GM12801 (cell line): ENCODE measurements around the gene LUC7L3.

Experiments used
- CTCF ChIP-seq: IDR thresholded peaks from one replicate; pipeline ENCODE4 v1.5.1; 2011; ENCODE audit warnings: control low read depth; ENCODE audit not compliant: insufficient read length; ENCODE audit errors: extremely low read depth

Gene LUC7L3

DNA sequence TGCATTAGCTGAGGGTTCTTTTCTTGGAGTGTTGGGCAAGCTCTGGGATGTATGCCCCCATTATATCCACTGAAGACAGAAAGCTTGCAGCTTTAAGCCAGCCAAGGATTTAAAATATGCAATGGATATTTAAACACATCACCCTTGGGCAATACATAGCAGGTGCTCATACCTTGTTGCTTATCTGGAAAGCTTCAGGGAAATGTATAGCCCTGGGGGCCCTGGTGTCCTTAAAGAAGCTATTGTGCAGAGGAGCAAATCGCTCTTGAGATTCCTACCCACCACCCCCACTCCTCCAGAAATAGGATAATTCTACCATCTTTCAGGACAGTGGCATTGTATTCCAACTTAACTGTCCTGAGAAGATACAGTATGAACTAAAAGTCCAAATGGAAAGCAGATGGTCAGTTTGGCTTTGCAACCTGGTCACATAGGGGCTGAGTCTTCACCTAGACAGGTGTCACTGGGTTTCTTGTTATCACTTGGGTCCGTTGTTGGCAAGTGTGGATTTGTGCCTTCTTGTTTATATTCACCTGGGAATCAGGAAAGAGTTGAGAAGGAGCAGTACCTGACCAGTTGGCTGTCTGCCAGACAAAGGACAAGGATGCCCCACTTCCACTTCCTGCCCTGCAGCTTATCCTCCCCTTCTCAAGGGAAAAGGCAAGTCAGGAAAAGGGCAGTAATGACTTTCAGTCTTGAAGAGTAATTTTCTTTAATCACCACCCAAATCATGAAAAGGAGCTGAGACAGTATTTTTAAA, 44.5 kb downstream of the LUC7L3 start:
- TF ChIP-seq CTCF: no peak

DNA sequence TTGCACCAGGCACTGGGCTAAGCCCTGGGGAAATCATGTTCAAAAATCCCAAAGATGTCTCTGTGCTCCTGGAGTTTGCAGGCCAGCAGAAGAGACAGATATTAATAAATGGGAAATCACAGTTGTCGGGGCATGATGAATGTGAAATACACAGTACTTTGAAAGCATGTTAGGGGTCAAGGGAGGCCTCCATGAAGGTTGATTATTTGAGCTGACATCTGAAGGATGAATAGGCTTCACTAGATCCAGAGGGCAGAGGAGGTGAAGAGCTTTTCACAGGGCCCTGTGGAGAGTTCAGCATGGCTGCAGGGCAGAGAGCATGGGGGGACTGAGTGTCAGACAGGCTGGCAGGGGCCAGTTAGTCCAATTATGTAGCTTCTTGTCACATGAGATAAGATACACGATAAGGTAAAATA, 45.3 kb downstream of the LUC7L3 start:
- no peak for TF ChIP-seq CTCF

- TF ChIP-seq CTCF: no peak
These were observed 46.2 kb downstream of the LUC7L3 start for GRCh38 chr17:50765454-50766221.

GRCh38 chr17:50766222-50767023, 47.0 kb downstream of the LUC7L3 start:
- no peak for TF ChIP-seq CTCF

GRCh38 chr17:50767030-50767429, 47.6 kb downstream of the LUC7L3 start:
- no peak for TF ChIP-seq CTCF

- no peak for TF ChIP-seq CTCF
These were observed 48.0 kb downstream of the LUC7L3 start, which contains the start of gene ANKRD40CL for GRCh38 chr17:50767446-50767845. ANKRD40CL (minus strand) TSS chr17:50767518; CDS start chr17:50766913, 605 bp downstream.

GRCh38 chr17:50768346-50768761, 49.0 kb downstream of the LUC7L3 start:
- TF ChIP-seq CTCF: no peak
